Lower leg skin (tissue), 4 donors: ENCODE measurements around the gene MYH7. TPM values are rescaled to one million over a fixed set of nuclear protein-coding genes. Genes with fewer than 3 reads are reported as not detected.

Experiments used
- DNase-seq, 2 donors: peaks; one replicate each; pipeline ENCODE4 v3.0.0-alpha.2; 2019; ENCODE audit warnings: low spot score in 2 of 2
- H3K4me3 ChIP-seq: fragments of 200-600 bp; sonication (generic); 2 replicates; pipeline ENCODE4 v1.5.1; 2017; ENCODE audit warnings: mild to moderate bottlenecking, low read depth; ENCODE audit not compliant: poor library complexity, severe bottlenecking
- POLR2A ChIP-seq, 2 donors: fragments of 450-650 bp; IDR thresholded peaks; one replicate each; pipeline ENCODE4 v1.6.1; 2016 to 2017; ENCODE audit warnings: antibody characterized with exemption in 2 of 2, mild to moderate bottlenecking in 1 of 2, moderate library complexity in 1 of 2
- WGBS, 2 donors: methylation state at CpG; one replicate each; pipeline ENCODE4 v1.1.5; 2018; 5-methylcytosine and 5-hydroxymethylcytosine counted together
- intact Hi-C: fragments of 100-400 bp; cut with DNase I; formaldehyde crosslinking; loops from one replicate; pipeline ENCODE4 v1.15.0; 2023; ENCODE audit warnings: low total_unique reads
- total RNA-seq, 4 donors: library from RNA; depleted of rRNA; stranded (reverse); fragments of >200 nt; gene quantifications; one replicate each; pipeline ENCODE4 v1.1.0, GENCODE V29; 2016
- TF ChIP-seq, protein P1 (sequence below), 3 donors: fragments of 450-650 bp; IDR thresholded peaks; one replicate each; pipeline ENCODE4 v1.5.1; 2016; ENCODE audit warnings: antibody characterized with exemption in 3 of 3, mild to moderate bottlenecking in 3 of 3, moderate library complexity in 2 of 3

MYH7 gene
- total RNA-seq, 4 donors from 2014 or later, result 0.06 to 0.13 (median 0.08) TPM; not detected in 1

DNA sequence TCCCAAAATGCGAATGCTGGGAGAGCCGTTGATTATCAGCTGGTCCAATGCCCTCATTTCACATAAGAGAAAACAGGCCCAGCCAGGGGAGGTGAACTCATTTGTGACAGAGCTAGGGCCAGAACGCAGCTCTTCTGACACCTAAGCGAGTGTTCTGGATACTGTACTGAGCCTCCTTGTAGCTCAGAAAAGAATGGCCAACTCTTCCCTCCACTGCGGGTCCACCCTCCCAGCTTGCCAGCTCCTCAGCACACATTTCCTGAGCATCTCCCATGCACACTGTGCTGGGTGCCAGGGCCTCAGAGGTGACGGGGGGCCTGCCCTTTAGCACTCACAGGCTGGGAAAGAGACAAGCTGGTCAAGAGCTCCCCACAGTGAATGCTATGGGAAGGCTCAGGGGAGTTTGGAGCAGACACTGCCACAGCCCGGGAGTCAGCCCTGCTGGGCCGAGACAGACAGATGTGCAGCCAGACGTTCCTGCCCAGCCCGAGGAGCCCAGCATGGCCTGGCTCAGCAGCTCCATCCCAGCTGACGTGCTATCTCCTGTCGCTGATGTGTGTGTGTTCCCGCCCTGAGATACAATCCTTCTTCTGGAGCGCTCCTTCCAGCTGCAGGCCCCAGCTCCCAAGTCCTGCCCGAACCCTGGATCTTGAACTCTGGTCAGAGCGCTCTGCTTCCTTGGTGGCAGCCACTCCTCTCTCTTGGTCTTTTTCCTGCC lies 55.1 kb downstream of the MYH7 start:
- 53 to 64% methylated on average over 16 of the region's 16 CpGs for WGBS, 2 donors
- no peak for DNase-seq
- H3K4me3 ChIP-seq, result no peak overlapping the region
- TF ChIP-seq POLR2A (IDR thresholded peaks at IDR 0.05), result no peak
- TF ChIP-seq, protein P1, sequence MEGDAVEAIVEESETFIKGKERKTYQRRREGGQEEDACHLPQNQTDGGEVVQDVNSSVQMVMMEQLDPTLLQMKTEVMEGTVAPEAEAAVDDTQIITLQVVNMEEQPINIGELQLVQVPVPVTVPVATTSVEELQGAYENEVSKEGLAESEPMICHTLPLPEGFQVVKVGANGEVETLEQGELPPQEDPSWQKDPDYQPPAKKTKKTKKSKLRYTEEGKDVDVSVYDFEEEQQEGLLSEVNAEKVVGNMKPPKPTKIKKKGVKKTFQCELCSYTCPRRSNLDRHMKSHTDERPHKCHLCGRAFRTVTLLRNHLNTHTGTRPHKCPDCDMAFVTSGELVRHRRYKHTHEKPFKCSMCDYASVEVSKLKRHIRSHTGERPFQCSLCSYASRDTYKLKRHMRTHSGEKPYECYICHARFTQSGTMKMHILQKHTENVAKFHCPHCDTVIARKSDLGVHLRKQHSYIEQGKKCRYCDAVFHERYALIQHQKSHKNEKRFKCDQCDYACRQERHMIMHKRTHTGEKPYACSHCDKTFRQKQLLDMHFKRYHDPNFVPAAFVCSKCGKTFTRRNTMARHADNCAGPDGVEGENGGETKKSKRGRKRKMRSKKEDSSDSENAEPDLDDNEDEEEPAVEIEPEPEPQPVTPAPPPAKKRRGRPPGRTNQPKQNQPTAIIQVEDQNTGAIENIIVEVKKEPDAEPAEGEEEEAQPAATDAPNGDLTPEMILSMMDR (IDR thresholded peaks at IDR 0.05), result no peak
- intact Hi-C loops, result loop anchor here (5.0 to 10.0 kb wide), 2 partner anchors 53 to 116 kb away; no protein-coding TSS in a partner anchor

DNA sequence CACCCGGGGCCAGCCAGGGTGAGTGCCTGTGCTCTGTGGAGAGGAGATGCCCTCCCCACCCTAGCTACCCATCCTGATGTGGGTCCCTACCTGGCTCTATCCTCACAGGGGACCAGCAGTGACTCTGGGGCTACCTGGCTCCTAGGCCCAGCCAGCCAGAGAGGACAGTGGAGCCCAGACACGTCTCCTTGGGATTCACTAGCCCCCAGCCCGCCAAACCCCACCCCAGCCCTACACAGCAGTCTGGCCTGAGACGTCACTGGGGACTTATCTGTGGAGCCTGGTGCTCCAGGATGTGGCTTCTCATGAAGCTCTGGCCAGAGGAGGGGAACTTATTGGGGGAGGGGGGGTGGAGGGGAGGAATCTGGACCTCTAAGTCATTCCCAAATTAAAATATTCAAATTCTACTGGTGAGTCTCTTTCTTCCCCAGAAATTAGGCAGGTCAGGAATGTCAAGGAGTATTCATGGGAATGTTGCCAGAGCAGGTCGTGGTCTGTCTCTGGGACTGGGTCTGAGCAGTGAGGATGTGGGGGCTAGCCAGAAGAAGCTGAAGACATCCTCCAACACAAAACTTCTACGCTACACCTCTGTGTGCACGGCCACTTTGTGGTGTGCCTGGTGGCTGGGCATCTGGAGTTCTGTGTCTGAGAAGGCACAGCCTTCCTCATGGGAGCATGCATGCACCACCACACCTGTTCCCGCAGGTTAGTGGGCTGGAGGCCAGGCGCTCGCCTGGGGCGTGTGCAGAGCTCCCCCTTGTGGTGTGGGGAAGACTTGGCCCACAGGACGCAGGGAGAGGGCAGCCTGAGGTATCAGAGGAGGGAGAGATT lies 55.9 kb downstream of the MYH7 start:
- no peak overlapping the region for H3K4me3 ChIP-seq
- no peak for TF ChIP-seq POLR2A (IDR thresholded peaks at IDR 0.05)
- TF ChIP-seq, protein P1 (IDR thresholded peaks at IDR 0.05), result peak in 1 of 3 donors; percentile 61
- DNase-seq, result peak; percentile 42 to 90
- WGBS, 2 donors, result 32 to 35% methylated on average over 11 to 12 of the region's 12 CpGs
- intact Hi-C loops, result loop anchor here (5.0 to 10.0 kb wide), 2 partner anchors 52 to 115 kb away; no protein-coding TSS in a partner anchor

DNA sequence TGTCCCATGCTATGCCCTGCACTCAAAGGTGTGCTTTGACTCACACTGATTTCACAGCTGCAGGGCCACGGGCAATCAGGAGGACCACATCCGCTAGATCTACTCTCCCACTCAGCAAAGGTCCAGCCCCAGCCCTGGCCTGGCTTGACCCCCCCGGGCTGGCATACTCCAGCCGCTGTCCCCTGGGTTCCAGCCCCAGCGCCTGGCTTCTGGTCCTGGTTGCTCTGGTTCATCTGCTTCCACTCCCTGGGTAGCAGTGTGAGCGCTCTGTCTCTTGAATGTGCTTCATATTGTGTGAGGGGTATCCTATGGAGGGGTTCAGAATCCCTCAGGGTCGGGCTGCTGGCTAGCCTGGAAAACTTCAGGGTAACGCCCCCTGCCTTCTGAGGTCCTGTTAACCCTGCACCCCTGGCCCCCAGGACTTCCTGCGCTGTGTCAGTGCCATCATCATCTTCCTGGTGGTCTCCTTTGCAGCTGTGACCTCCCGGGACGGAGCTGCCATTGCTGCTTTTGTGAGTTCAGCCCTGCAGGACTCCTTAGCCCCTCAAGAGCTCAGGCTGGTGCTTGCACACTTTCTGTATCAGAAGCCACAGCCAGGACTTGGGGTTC lies 56.7 kb downstream of the MYH7 start:
- no peak for TF ChIP-seq POLR2A (IDR thresholded peaks at IDR 0.05)
- TF ChIP-seq, protein P1 (IDR thresholded peaks at IDR 0.05), result no peak
- DNase-seq, result no peak
- 81 to 84% methylated on average over 11 of the region's 11 CpGs for WGBS, 2 donors
- intact Hi-C loops, result no loop called here
- no peak overlapping the region for H3K4me3 ChIP-seq

DNA sequence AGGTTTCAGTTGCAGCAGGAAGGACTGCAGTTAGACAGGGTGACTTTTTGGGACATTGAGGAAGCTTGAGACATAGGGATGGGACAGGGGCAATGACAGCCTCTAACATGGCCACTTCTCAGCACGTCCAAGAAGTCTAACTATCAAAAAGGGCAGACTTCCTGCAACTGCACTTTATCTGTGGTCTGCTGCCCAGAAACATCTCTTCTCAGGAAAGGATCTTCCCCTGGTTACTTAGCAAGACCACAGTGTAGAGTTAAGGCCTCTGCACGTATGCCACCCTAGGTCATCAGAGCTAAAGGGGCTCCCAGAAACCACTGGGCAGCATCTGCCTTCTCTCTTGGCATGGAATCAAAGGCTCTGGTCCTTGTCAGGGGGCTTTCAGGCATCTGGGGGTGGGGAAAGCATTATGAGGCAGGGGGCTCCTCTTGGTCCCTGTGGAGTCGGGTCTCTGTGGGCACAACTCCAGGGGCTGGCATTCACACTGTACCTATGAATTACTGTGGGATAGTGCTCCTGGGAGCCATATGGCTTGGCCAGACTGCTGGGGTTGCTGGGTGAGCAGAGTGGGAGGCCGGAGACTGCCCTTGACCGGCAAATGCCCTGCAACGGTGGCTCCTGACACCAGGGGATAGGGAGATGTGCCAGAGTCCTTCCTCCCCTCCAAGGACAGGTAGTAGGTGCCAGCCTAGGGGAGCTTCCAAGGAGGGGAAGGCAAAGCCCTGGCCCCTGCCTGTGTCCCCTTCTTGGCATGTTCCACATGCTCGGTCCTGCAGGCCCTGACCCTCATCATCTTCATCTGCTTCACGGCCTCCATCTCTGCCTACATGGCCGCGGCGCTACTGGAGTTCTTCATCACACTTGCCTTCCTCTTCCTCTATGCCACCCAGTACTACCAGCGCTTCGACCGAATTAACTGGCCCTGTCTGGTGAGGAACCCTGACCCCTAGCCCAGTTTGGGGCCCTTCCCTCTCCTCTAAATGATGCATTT lies 57.6 kb downstream of the MYH7 start:
- WGBS, 2 donors, result 82 to 86% methylated on average over 14 of the region's 14 CpGs

More for the DNA sequence above, 57.6 kb downstream of the MYH7 start:
- intact Hi-C loops, result no loop called here
- no peak overlapping the region for H3K4me3 ChIP-seq
- TF ChIP-seq, protein P1 (IDR thresholded peaks at IDR 0.05), result no peak
- TF ChIP-seq POLR2A (IDR thresholded peaks at IDR 0.05), result no peak
- no peak for DNase-seq
